Measurements from ENCODE around the gene CELSR2. TPM values are rescaled to one million over a fixed set of nuclear protein-coding genes. Genes with fewer than 3 reads are reported as not detected.
"Not testable (repeated sequence)": the region's sequence is repeated elsewhere in the genome, so short reads cannot be mapped to it uniquely, and the experiment has no call there.

CELSR2 gene
- total RNA-seq, 4 donors from 2014 or later: 23.4 to 57.2 (median 39.9) TPM

DNA sequence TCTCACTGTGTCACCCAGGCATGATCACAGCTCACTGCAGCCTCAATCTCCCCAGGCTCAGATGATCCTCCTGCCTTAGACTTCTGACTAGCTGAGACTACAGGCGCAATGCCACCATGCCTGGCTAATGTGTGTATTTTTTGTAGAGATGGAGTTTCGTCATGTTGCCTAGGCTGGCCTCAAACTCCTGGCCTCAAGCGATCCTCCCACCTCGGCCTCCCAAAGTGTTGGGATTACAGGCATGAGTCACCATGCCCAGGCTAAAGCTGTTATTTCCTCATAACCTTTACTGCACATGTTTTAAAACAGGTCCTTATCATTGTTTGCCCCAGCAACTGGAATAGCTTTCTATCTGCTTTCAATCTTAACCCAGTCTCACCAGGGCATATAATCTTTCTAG, 32.7 kb upstream of the CELSR2 start:
- Histone ChIP-seq H3K9me3 (no peaks in the 10 kb centered on the region), H3K27me3 (no peaks in the 10 kb centered on the region), H3K4me3 (no peak overlapping the region), H3K36me3 (peaks cover 0 to 20% (median 0%) of the 10 kb centered on the region in 3 donors), H3K4me1 (peaks cover 11 to 43% (median 22%) of the 10 kb centered on the region in 3 donors), H3K27ac (no peak overlapping the region)
- intact Hi-C loops (cut with DNase I): no loop called here
- WGBS, 2 donors: 80 to 81% methylated on average over 4 of the region's 4 CpGs
- TF ChIP-seq CTCF (IDR thresholded peaks at IDR 0.05): no peak
- TF ChIP-seq POLR2A (IDR thresholded peaks at IDR 0.05): no peak
- DNase-seq: no peak

GRCh38 chr1:109218516-109218915, 30.8 kb upstream of the CELSR2 start:
- Histone ChIP-seq H3K27ac (no peak overlapping the region), H3K4me1 (peaks cover 11 to 38% (median 22%) of the 10 kb centered on the region in 3 donors), H3K36me3 (peaks cover 0 to 32% (median 0%) of the 10 kb centered on the region in 3 donors), H3K9me3 (no peaks in the 10 kb centered on the region), H3K27me3 (no peaks in the 10 kb centered on the region), H3K4me3 (no peak overlapping the region)
- no peak for DNase-seq
- TF ChIP-seq CTCF (IDR thresholded peaks at IDR 0.05): no peak
- no peak for TF ChIP-seq POLR2A (IDR thresholded peaks at IDR 0.05)
- 69 to 72% methylated on average over 3 of the region's 3 CpGs for WGBS, 2 donors
- intact Hi-C loops (cut with DNase I): no loop called here

DNA sequence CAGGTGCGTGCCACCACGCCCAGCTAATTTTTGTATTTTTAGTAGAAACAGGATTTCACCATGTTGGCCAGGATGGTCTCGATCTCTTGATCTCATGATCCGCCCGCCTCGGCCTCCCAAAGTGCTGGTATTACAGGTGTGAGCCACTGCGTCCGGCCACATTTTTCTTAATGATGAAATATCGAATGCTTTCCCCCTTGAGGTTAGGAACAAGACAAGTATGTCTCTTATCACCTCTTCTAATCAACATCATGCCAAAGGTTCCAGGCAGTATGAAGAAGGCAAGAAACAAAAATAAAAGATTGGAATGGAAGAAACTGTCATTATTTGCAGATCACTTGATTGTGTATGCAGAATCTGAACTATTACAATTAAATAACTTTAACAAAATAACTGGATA, 28.1 kb upstream of the CELSR2 start:
- intact Hi-C loops (cut with DNase I): not testable (repeated sequence)
- 94 to 99% methylated on average over 9 of the region's 9 CpGs for WGBS, 2 donors

GRCh38 chr1:109225308-109225707, 24.0 kb upstream of the CELSR2 start:
- Histone ChIP-seq H3K9me3 (no peaks in the 10 kb centered on the region), H3K27ac (no peak overlapping the region), H3K4me3 (no peak overlapping the region), H3K27me3 (no peaks in the 10 kb centered on the region), H3K36me3 (peaks cover 8 to 82% (median 18%) of the 10 kb centered on the region in 3 donors), H3K4me1 (no peaks in the 10 kb centered on the region)
- DNase-seq: no peak
- intact Hi-C loops (cut with DNase I): no loop called here
- WGBS, 2 donors: 80 to 83% methylated on average over 3 of the region's 3 CpGs
- TF ChIP-seq CTCF (IDR thresholded peaks at IDR 0.05): no peak
- no peak for TF ChIP-seq POLR2A (IDR thresholded peaks at IDR 0.05)

More for the DNA sequence above, 28.1 kb upstream of the CELSR2 start:
- H3K4me1 ChIP-seq: peaks cover 0 to 19% (median 10%) of the 10 kb centered on the region in 3 donors
- H3K27ac ChIP-seq, H3K27me3 ChIP-seq, DNase-seq, H3K9me3 ChIP-seq, H3K4me3 ChIP-seq: not testable (repeated sequence)
- peaks cover 0 to 53% (median 0%) of the 10 kb centered on the region in 3 donors for H3K36me3 ChIP-seq

DNA sequence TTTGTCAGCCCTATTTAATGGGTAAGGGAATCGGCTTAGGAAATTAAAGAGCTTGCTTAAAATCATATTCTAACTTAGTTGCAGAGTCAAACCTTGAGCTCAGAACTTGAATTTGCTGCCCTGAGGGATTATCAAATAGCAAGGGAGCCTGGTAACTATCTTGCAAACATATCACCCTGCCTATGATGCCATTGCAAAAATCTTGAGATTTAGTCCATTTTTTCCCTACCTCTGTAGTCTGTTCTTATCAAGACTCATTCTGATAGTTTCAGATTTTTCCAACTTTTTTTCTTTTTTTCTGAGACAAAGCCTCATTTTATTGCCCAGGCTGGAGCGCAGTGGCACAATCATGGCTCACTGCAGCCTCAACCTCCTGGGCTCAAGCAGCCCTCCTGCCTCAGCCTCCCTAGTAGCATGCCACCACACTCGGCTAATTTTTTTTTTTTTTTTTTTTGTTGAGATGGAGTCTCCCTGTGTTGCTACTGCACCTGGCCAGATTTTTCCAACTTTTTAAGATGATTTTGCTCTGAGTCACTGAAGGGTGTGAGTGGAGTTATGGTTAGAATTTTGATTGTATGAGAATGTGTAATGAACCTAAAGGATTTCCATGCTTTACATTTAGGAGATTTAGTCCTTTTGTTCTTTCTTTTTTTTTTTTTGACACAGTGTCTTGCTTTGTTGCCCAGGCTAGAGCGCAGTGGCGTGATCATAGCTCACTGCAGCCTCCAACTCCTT, 23.5 kb upstream of the CELSR2 start:
- Histone ChIP-seq H3K4me1 (no peaks in the 10 kb centered on the region), H3K36me3 (peaks cover 8 to 87% (median 24%) of the 10 kb centered on the region in 3 donors), H3K27me3 (no peaks in the 10 kb centered on the region), H3K4me3 (no peak overlapping the region), H3K27ac (no peak overlapping the region), H3K9me3 (no peaks in the 10 kb centered on the region)
- DNase-seq: no peak
- 74 to 79% methylated on average over 5 of the region's 5 CpGs for WGBS, 2 donors
- TF ChIP-seq CTCF (IDR thresholded peaks at IDR 0.05) (no peak), POLR2A (IDR thresholded peaks at IDR 0.05) (no peak)
- intact Hi-C loops (cut with DNase I): no loop called here

Data from esophagus squamous epithelium (tissue), 5 donors.